ENCODE results near the gene CCDC170.

GRCh38 chr6:151630387-151630786, 136.6 kb downstream of the CCDC170 start:
- TF ChIP-seq CTCF (IDR thresholded peaks at IDR 0.05), result no peak
- TF ChIP-seq EZH2 (IDR thresholded peaks at IDR 0.05), result no peak

Measured in neural progenitor cell (in vitro differentiated cells).